Epidermal melanocyte (primary cell): ENCODE data around the gene MGAT5.
"Not testable (repeated sequence)": the region's sequence is repeated elsewhere in the genome, so short reads cannot be mapped to it uniquely, and the experiment has no call there.

Experiments used
- DNase-seq: peaks from one replicate; pipeline ENCODE4 v3.0.0; 2011; ENCODE audit warnings: low spot score; ENCODE audit not compliant: insufficient read length

The MGAT5 gene

GRCh38 chr2:134462275-134462674 is 208.4 kb downstream of the MGAT5 start:
- no peak for DNase-seq

GRCh38 chr2:134462791-134463698 is 209.2 kb downstream of the MGAT5 start:
- no peak for DNase-seq

GRCh38 chr2:134463699-134464022 is 209.8 kb downstream of the MGAT5 start:
- no peak for DNase-seq

- DNase-seq = no peak
These were observed 211.6 kb downstream of the MGAT5 start for GRCh38 chr2:134465228-134466105.

GRCh38 chr2:134466141-134466540 is 212.3 kb downstream of the MGAT5 start:
- DNase-seq = no peak

- no peak for DNase-seq
These were observed 214.3 kb downstream of the MGAT5 start for GRCh38 chr2:134468164-134468563.

- no peak for DNase-seq
These were observed 214.9 kb downstream of the MGAT5 start for GRCh38 chr2:134468776-134469175.

GRCh38 chr2:134469516-134470115 is 215.7 kb downstream of the MGAT5 start:
- no peak for DNase-seq

GRCh38 chr2:134470561-134471168 is 216.8 kb downstream of the MGAT5 start:
- DNase-seq = no peak

GRCh38 chr2:134476982-134477381 is 223.1 kb downstream of the MGAT5 start:
- not testable (repeated sequence) for DNase-seq

- no peak for DNase-seq
These were observed 225.9 kb downstream of the MGAT5 start for GRCh38 chr2:134479696-134480330.

GRCh38 chr2:134482131-134482723 is 228.4 kb downstream of the MGAT5 start:
- DNase-seq = no peak

GRCh38 chr2:134482766-134483340 is 229.0 kb downstream of the MGAT5 start:
- DNase-seq = no peak

GRCh38 chr2:134489732-134490384 is 236.0 kb downstream of the MGAT5 start:
- no peak for DNase-seq

- no peak for DNase-seq
These were observed 236.7 kb downstream of the MGAT5 start for GRCh38 chr2:134490559-134490958.

GRCh38 chr2:134491022-134491421 is 237.2 kb downstream of the MGAT5 start:
- DNase-seq = no peak

- DNase-seq = no peak
These were observed 238.0 kb downstream of the MGAT5 start for GRCh38 chr2:134491771-134492441.

GRCh38 chr2:134493797-134494196 is 239.9 kb downstream of the MGAT5 start:
- no peak for DNase-seq

GRCh38 chr2:134498654-134499053 is 244.8 kb downstream of the MGAT5 start:
- no peak for DNase-seq
